ENCODE data around the gene CTNNA3.

CTNNA3 gene

GRCh38 chr10:67385089-67385488 is 310.9 kb downstream of the CTNNA3 start:
- Histone ChIP-seq H3K4me2 (ENCODE audit: low read depth, low read length, poor library complexity, severe bottlenecking) (no peak overlapping the region), H3K9ac (ENCODE audit: low read length) (no peak overlapping the region), H3K36me3 (ENCODE audit: low read length) (no peaks in the 10 kb centered on the region), H3K27me3 (ENCODE audit: low read length) (no peaks in the 10 kb centered on the region), H3K27ac (ENCODE audit: low read depth, low read length) (no peak overlapping the region), H4K20me1 (ENCODE audit: low read depth, low read length) (no peaks in the 10 kb centered on the region), H3F3A (ENCODE audit: insufficient read depth) (no peaks in the 10 kb centered on the region), H3K9me2 (replicated peaks; ENCODE audit: insufficient read depth, low read length) (no peaks in the 10 kb centered on the region), H2AFZ (ENCODE audit: low read depth, low read length, severe bottlenecking) (no peak overlapping the region), H3K4me3 (ENCODE audit: insufficient read depth, low read length, poor library complexity, severe bottlenecking) (no peak overlapping the region), H3K9me3 (ENCODE audit: insufficient read depth, low read length) (no peaks in the 10 kb centered on the region), H3K79me2 (ENCODE audit: insufficient read depth, low read length) (no peaks in the 10 kb centered on the region)
- TF ChIP-seq EZH2phosphoT487 (conservative IDR thresholded peaks at IDR 0.05; ENCODE audit: low read length): no peak
- no peak for TF ChIP-seq CTCF (IDR thresholded peaks at IDR 0.05; ENCODE audit: insufficient read depth, low read length, poor library complexity, severe bottlenecking)

GRCh38 chr10:67331121-67331910 is 364.7 kb downstream of the CTNNA3 start:
- no peaks in the 10 kb centered on the region for H4K20me1 ChIP-seq (ENCODE audit: low read depth, low read length)
- H3F3A ChIP-seq (ENCODE audit: insufficient read depth): no peaks in the 10 kb centered on the region

DNA sequence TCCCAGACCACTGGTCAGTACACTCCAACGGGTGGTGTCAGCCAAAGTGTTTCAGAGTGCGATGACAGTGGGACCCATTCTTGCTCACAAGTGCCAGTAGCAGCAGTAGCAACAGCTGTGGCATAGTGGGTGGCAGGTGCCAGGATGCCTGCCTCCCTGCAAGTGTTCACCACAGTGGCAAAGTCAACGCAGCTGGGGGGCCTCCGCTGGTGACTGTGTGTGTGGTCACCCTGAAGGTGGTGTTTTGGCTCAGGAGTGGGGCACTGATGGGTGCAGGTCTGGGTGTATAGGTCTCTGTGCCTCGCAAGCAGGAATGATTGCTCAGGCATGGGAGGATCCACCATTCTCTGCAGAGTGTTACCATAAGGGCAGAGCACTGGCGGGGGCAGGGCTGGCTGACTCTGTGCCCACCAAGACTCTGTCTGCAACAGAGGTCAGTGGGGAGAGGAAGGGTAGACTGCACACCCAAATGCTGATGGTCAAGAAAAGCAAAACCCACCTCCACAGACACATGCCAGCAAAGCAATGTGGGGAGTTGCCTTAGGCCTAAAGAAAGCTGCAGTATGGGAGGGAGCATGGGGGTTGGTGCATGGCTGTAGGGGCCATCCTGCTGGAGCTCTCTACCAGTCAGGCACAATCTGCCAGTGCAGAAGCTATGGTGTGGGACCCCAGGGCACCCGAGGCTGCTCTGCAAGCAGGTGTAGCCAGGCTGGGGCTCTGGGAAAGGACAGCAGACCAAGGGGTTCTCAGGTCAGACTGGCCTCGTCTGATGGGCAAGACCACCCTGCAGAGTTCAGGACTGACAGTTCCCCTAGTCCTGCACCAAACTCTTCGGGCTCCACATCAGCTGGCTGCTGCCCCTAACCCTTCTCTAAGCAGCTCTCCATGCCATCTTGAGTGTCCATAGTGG is 368.1 kb downstream of the CTNNA3 start:
- Histone ChIP-seq H3K79me2 (ENCODE audit: insufficient read depth, low read length) (no peaks in the 10 kb centered on the region), H3K27me3 (ENCODE audit: low read length) (no peaks in the 10 kb centered on the region), H3K9me3 (ENCODE audit: insufficient read depth, low read length) (no peaks in the 10 kb centered on the region), H3K4me2 (ENCODE audit: low read depth, low read length, poor library complexity, severe bottlenecking) (no peak overlapping the region), H3F3A (ENCODE audit: insufficient read depth) (no peaks in the 10 kb centered on the region), H3K27ac (ENCODE audit: low read depth, low read length) (no peak overlapping the region), H3K9me2 (replicated peaks; ENCODE audit: insufficient read depth, low read length) (no peaks in the 10 kb centered on the region), H3K9ac (ENCODE audit: low read length) (no peak overlapping the region), H4K20me1 (ENCODE audit: low read depth, low read length) (no peaks in the 10 kb centered on the region), H3K4me3 (ENCODE audit: insufficient read depth, low read length, poor library complexity, severe bottlenecking) (no peak overlapping the region), H3K36me3 (ENCODE audit: low read length) (no peaks in the 10 kb centered on the region), H2AFZ (ENCODE audit: low read depth, low read length, severe bottlenecking) (no peak overlapping the region)
- TF ChIP-seq EZH2phosphoT487 (conservative IDR thresholded peaks at IDR 0.05; ENCODE audit: low read length) (no peak), CTCF (IDR thresholded peaks at IDR 0.05; ENCODE audit: insufficient read depth, low read length, poor library complexity, severe bottlenecking) (no peak)

More at GRCh38 chr10:67331121-67331910, 364.7 kb downstream of the CTNNA3 start:
- Histone ChIP-seq H3K9me3 (ENCODE audit: insufficient read depth, low read length) (no peaks in the 10 kb centered on the region), H3K36me3 (ENCODE audit: low read length) (no peaks in the 10 kb centered on the region), H2AFZ (ENCODE audit: low read depth, low read length, severe bottlenecking) (no peak overlapping the region), H3K4me3 (ENCODE audit: insufficient read depth, low read length, poor library complexity, severe bottlenecking) (no peak overlapping the region), H3K27ac (ENCODE audit: low read depth, low read length) (no peak overlapping the region), H3K27me3 (ENCODE audit: low read length) (no peaks in the 10 kb centered on the region), H3K79me2 (ENCODE audit: insufficient read depth, low read length) (no peaks in the 10 kb centered on the region), H3K9me2 (replicated peaks; ENCODE audit: insufficient read depth, low read length) (no peaks in the 10 kb centered on the region), H3K4me2 (ENCODE audit: low read depth, low read length, poor library complexity, severe bottlenecking) (no peak overlapping the region), H3K9ac (ENCODE audit: low read length) (no peak overlapping the region)
- TF ChIP-seq EZH2phosphoT487 (conservative IDR thresholded peaks at IDR 0.05; ENCODE audit: low read length) (no peak), CTCF (IDR thresholded peaks at IDR 0.05; ENCODE audit: insufficient read depth, low read length, poor library complexity, severe bottlenecking) (no peak)
